HEK293 (cell line): ENCODE measurements around the gene ZNF763.
"Not testable (repeated sequence)": the region's sequence is repeated elsewhere in the genome, so short reads cannot be mapped to it uniquely, and the experiment has no call there.

Experiments used
- CTCF ChIA-PET: fragments of 350-600 bp; formaldehyde crosslinking; extraction: SDS; loops from one replicate; lab custom pipeline; 2021; ENCODE audit warnings: antibody characterized with exemption; lab: Yijun Ruan, JAX
- POLR2A ChIA-PET: fragments of 300-600 bp; formaldehyde crosslinking; extraction: SDS; loops from one replicate; lab custom pipeline; 2020; ENCODE audit warnings: antibody characterized with exemption, inconsistent platforms; lab: Yijun Ruan, JAX
- H3K27ac ChIP-seq: fragments of 200-500 bp; sonication (Bioruptor generic); 2 replicates; pipeline ENCODE4 v1.5.1; 2014; ENCODE audit warnings: low read depth, low read length, control low read depth, inconsistent platforms; ENCODE audit errors: extremely low read depth
- H3K36me3 ChIP-seq, 2 experiments: fragments of 200-500 bp in 1 of 2; sonication (Bioruptor generic) in 1 of 2; 1 replicate in 1 of 2; 2 replicates in 1 of 2; pipeline ENCODE4 v1.5.1; 2014 to 2017; ENCODE audit warnings: inconsistent platforms in 2 of 2, low read length in 2 of 2; ENCODE audit not compliant: control insufficient read depth in 2 of 2, insufficient read depth in 1 of 2
- H3K4me1 ChIP-seq: fragments of 200-500 bp; sonication (Bioruptor generic); 2 replicates; pipeline ENCODE4 v1.5.1; 2014; ENCODE audit warnings: mild to moderate bottlenecking, low read length, inconsistent platforms; ENCODE audit not compliant: control insufficient read depth, insufficient read depth
- H3K4me3 ChIP-seq: 2 replicates; pipeline ENCODE4 v1.5.1; 2011; ENCODE audit warnings: low read depth, mild to moderate bottlenecking, control low read depth, low read length, moderate library complexity
- H3K9me3 ChIP-seq: fragments of 200-500 bp; sonication (Bioruptor generic); 2 replicates; pipeline ENCODE4 v1.5.1; 2014; ENCODE audit warnings: low read depth, low read length, inconsistent platforms; ENCODE audit not compliant: control insufficient read depth, insufficient read depth
- KLF9 ChIP-seq: fragments of 450-650 bp; formaldehyde crosslinking; IDR thresholded peaks from 2 replicates; pipeline ENCODE4 v1.5.1; 2016; ENCODE audit warnings: missing biosample characterization, missing genetic modification characterization, low read depth
- SETDB1 ChIP-seq: IDR thresholded peaks from one replicate; pipeline ENCODE4 v1.6.1; 2017; ENCODE audit warnings: mild to moderate bottlenecking, low read length, moderate library complexity, mixed read lengths; ENCODE audit not compliant: insufficient read length
- TRIM28 ChIP-seq: IDR thresholded peaks from 2 replicates; pipeline ENCODE4 v1.6.1; 2011; ENCODE audit warnings: low read length, control low read depth, borderline replicate concordance
- ZBTB6 ChIP-seq: fragments of 450-650 bp; formaldehyde crosslinking; IDR thresholded peaks from 2 replicates; pipeline ENCODE4 v1.5.1; 2017; ENCODE audit warnings: missing biosample characterization, missing genetic modification characterization
- ZNF140 ChIP-seq: fragments of 450-650 bp; formaldehyde crosslinking; IDR thresholded peaks from 2 replicates; pipeline ENCODE4 v1.5.1; 2016; ENCODE audit warnings: missing biosample characterization, missing genetic modification characterization
- ZNF18 ChIP-seq: fragments of 450-650 bp; formaldehyde crosslinking; IDR thresholded peaks from 2 replicates; pipeline ENCODE4 v1.5.1; 2016; ENCODE audit warnings: missing biosample characterization, missing genetic modification characterization
- ZNF274 ChIP-seq, 2 experiments: fragments of 200-500 bp in 1 of 2; fragments of 450-650 bp in 1 of 2; sonication (Bioruptor generic) in 1 of 2; formaldehyde crosslinking in 1 of 2; IDR thresholded peaks; 2 replicates each; pipeline versions ENCODE4 v1.5.1 to v1.6.1; 2014 to 2016; ENCODE audit warnings: borderline replicate concordance in 1 of 2, inconsistent platforms in 1 of 2, low read length in 1 of 2, missing biosample characterization in 1 of 2, missing genetic modification characterization in 1 of 2
- ZNF280D ChIP-seq: fragments of 450-650 bp; formaldehyde crosslinking; IDR thresholded peaks from 2 replicates; pipeline ENCODE4 v1.5.1; 2016; ENCODE audit warnings: missing biosample characterization, missing genetic modification characterization
- ZNF433 ChIP-seq: fragments of 450-650 bp; formaldehyde crosslinking; IDR thresholded peaks from 2 replicates; pipeline ENCODE4 v1.5.1; 2016; ENCODE audit warnings: missing biosample characterization, missing genetic modification characterization, low read depth
- ZNF529 ChIP-seq: fragments of 450-650 bp; formaldehyde crosslinking; IDR thresholded peaks from 2 replicates; pipeline ENCODE4 v1.5.1; 2017; ENCODE audit warnings: missing genetic modification characterization, missing biosample characterization; ENCODE audit not compliant: insufficient replicate concordance
- ZNF596 ChIP-seq: fragments of 450-650 bp; IDR thresholded peaks from 2 replicates; pipeline ENCODE4 v1.5.0; 2018; ENCODE audit warnings: missing biosample characterization, mild to moderate bottlenecking, missing genetic modification characterization, moderate library complexity

The ZNF763 gene

GRCh38 chr19:11949201-11949600 lies 15.6 kb upstream of the ZNF763 start:
- CTCF ChIA-PET, result no interaction called here
- H3K27ac ChIP-seq, result no peak overlapping the region
- no peaks in the 10 kb centered on the region for H3K4me1 ChIP-seq
- no peak overlapping the region for H3K4me3 ChIP-seq
- POLR2A ChIA-PET, result no interaction called here
- H3K36me3 ChIP-seq, result peaks cover 0 to 53% of the 10 kb centered on the region in 2 experiments; a peak in 1 of 3 replicates
- no peaks in the 10 kb centered on the region for H3K9me3 ChIP-seq
- TF ChIP-seq SETDB1 (peak; percentile 99), ZNF140 (no peak), ZNF433 (tag by site-specific recombination) (no peak), ZNF596 (tag by site-specific recombination) (no peak), ZNF529 (tag by site-specific recombination) (peak; percentile 41)

- CTCF ChIA-PET; H3K27ac ChIP-seq; H3K9me3 ChIP-seq; POLR2A ChIA-PET; H3K4me1 ChIP-seq; H3K4me3 ChIP-seq; TF ChIP-seq ZNF274 (IDR thresholded peaks at IDR 0.05; ENCODE audit: low read length): not testable (repeated sequence)
- H3K36me3 ChIP-seq, result peaks cover 0 to 48% of the 10 kb centered on the region in 2 experiments; a peak in 1 of 3 replicates
- TF ChIP-seq SETDB1, result peak; percentile 98
- TF ChIP-seq ZNF274 (tag by site-specific recombination; IDR thresholded peaks at IDR 0.05; ENCODE audit: borderline replicate concordance), result peak; percentile 83; the same call in 1 of the 2 replicates
- TF ChIP-seq TRIM28, result peak; percentile 95; the same call in 1 of the 2 replicates
- 0 out of 2 replicates have a peak, but pooled peaks have one; percentile 18 for TF ChIP-seq ZNF18 (tag by site-specific recombination)
- peak; percentile 68; the same call in 1 of the 2 replicates for TF ChIP-seq ZNF280D (tag by site-specific recombination)
These were observed 15.2 kb upstream of the ZNF763 start for GRCh38 chr19:11949614-11950080.

GRCh38 chr19:11950312-11950711 lies 14.5 kb upstream of the ZNF763 start:
- Histone ChIP-seq H3K36me3 (peaks cover 0 to 44% of the 10 kb centered on the region in 2 experiments; a peak in 1 of 3 replicates), H3K9me3 (no peaks in the 10 kb centered on the region), H3K4me1 (no peaks in the 10 kb centered on the region), H3K4me3 (no peak overlapping the region), H3K27ac (no peak overlapping the region)
- TF ChIP-seq ZNF274 (IDR thresholded peaks at IDR 0.05; ENCODE audit: low read length) (no peak), ZNF274 (tag by site-specific recombination; IDR thresholded peaks at IDR 0.05; ENCODE audit: borderline replicate concordance) (peak; percentile 45; the same call in 1 of the 2 replicates), KLF9 (tag by site-specific recombination) (no peak), ZBTB6 (tag by site-specific recombination) (no peak)
- ChIA-PET CTCF (no interaction called here), POLR2A (no interaction called here)
